Peyer's patch (tissue), 4 donors: ENCODE data around the gene MRPL14.

Experiments
- CTCF ChIP-seq, 6 experiments: fragments of 450-650 bp in 4 of 6; fragments of 200-600 bp in 2 of 6; sonication (generic) in 1 of 6; IDR thresholded peaks; one replicate each; pipeline ENCODE4 v1.5.1; 2017 to 2019; ENCODE audit warnings: antibody characterized with exemption in 6 of 6, mild to moderate bottlenecking in 3 of 6, moderate library complexity in 1 of 6
- POLR2A ChIP-seq, 2 donors: fragments of 450-650 bp; IDR thresholded peaks; one replicate each; pipeline ENCODE4 v1.5.1; 2017; ENCODE audit warnings: antibody characterized with exemption in 2 of 2, mild to moderate bottlenecking in 2 of 2, moderate library complexity in 2 of 2

GRCh38 chr6:44068607-44069296, 58.5 kb downstream of the MRPL14 start:
- TF ChIP-seq CTCF (IDR thresholded peaks at IDR 0.05) (no peak), POLR2A (IDR thresholded peaks at IDR 0.05) (no peak)
